HCT116 (cell line): ENCODE results near the gene TPBGL. TPM values are rescaled to one million over a fixed set of nuclear protein-coding genes. Genes with fewer than 3 reads are reported as not detected.

Experiments used
- total RNA-seq: library from RNA; stranded (reverse); gene quantifications from one replicate; pipeline ENCODE4 v1.2.1, GENCODE V29; 2021; ENCODE audit not compliant: unreplicated experiment

The TPBGL gene
- total RNA-seq, 1 experiment from 2014 or later, result 0.12 TPM

Other genes with a start within 250 kb of the TPBGL start
- not detected for gene OR2AT4, start 143.9 kb upstream of the TPBGL start, total RNA-seq
- gene SLCO2B1, start 89.7 kb upstream of the TPBGL start, total RNA-seq, result 0.81 TPM
- 24.2 TPM for gene ARRB1, start 110.9 kb downstream of the TPBGL start, total RNA-seq
- gene RPS3, start 158.7 kb downstream of the TPBGL start, total RNA-seq, result 4,109 TPM
- gene KLHL35, start 192.4 kb downstream of the TPBGL start, total RNA-seq, result 1.7 TPM